ENCODE results near the gene GRIK4.

GRIK4 gene

GRCh38 chr11:120550007-120550406 is 38.5 kb downstream of the GRIK4 start:
- DNase-seq = no peak

GRCh38 chr11:120551191-120551590 is 39.6 kb downstream of the GRIK4 start:
- DNase-seq = no peak

- DNase-seq = no peak
Measured at GRCh38 chr11:120554766-120555432, 43.4 kb downstream of the GRIK4 start.

- DNase-seq = no peak
Measured at GRCh38 chr11:120555433-120555773, 43.9 kb downstream of the GRIK4 start.

GRCh38 chr11:120556797-120557196 is 45.2 kb downstream of the GRIK4 start:
- DNase-seq = no peak

GRCh38 chr11:120558744-120559431 is 47.3 kb downstream of the GRIK4 start:
- DNase-seq = no peak

- no peak for DNase-seq
Measured at GRCh38 chr11:120561286-120561685, 49.7 kb downstream of the GRIK4 start.

- no peak for DNase-seq
Measured at GRCh38 chr11:120562806-120563425, 51.4 kb downstream of the GRIK4 start.

- no peak for DNase-seq
Measured at GRCh38 chr11:120563703-120564572, 52.4 kb downstream of the GRIK4 start.

GRCh38 chr11:120564573-120565311 is 53.2 kb downstream of the GRIK4 start:
- no peak for DNase-seq

GRCh38 chr11:120565466-120566155 is 54.1 kb downstream of the GRIK4 start:
- DNase-seq = no peak

- no peak for DNase-seq
Measured at GRCh38 chr11:120566176-120566575, 54.6 kb downstream of the GRIK4 start.

- no peak for DNase-seq
Measured at GRCh38 chr11:120568572-120569307, 57.2 kb downstream of the GRIK4 start.

GRCh38 chr11:120569861-120570260 is 58.3 kb downstream of the GRIK4 start:
- no peak for DNase-seq

- DNase-seq = no peak
Measured at GRCh38 chr11:120571476-120571875, 59.9 kb downstream of the GRIK4 start.

- DNase-seq = no peak
Measured at GRCh38 chr11:120573756-120574354, 62.3 kb downstream of the GRIK4 start.

- DNase-seq = no peak
Measured at GRCh38 chr11:120574876-120575275, 63.3 kb downstream of the GRIK4 start.

GRCh38 chr11:120575461-120575860 is 63.9 kb downstream of the GRIK4 start:
- no peak for DNase-seq

GRCh38 chr11:120576606-120577005 is 65.1 kb downstream of the GRIK4 start:
- no peak for DNase-seq

- no peak for DNase-seq
Measured at GRCh38 chr11:120577041-120577440, 65.5 kb downstream of the GRIK4 start.
